Hematopoietic multipotent progenitor cell treated with erythropoietin and hydrocortisone succinate and interleukin-3 and kit ligand, for 15 days (in vitro differentiated cells): ENCODE data around the gene EPAS1.

ENCODE experiments used
- DNase-seq: peaks from one replicate; pipeline ENCODE4 v3.0.0-alpha.2; 2015; ENCODE audit warnings: low spot score

Gene EPAS1

DNA sequence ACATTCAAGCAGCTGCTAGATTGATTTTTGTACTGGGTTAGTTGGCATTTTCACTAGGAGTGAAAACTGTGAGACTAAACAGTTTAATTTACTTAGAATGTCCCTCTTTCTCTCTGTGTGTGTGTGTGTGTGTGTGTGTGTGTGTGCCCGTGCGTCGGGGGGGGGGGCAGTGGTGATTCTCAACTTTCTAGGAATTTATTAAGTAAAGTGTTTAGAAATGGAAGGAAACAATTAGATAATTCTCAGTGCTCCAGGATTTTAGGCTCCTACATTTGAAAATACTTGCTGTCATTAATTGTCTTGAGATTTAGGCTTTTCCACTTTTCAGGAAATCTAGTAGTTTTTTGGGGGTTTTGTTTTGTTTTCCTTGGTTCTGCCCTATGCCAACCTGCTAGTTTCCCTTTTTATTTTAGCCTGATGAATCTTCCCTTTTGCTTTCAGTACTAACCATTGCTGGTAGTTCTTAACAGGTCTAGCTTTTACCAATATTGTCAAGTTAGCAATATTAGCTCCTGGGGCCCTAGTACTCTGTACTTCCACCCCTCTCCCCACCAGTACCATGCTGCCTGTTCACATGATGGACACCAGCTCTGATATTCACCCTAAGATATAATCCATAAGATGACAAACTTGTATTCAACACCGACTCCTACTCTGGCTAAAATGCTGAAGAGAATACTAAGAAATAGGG, 4.9 kb downstream of the EPAS1 start:
- DNase-seq, result no peak

- no peak for DNase-seq
These were observed 6.0 kb downstream of the EPAS1 start for GRCh38 chr2:46303233-46303632.

GRCh38 chr2:46303822-46304221, 6.6 kb downstream of the EPAS1 start:
- no peak for DNase-seq

DNA sequence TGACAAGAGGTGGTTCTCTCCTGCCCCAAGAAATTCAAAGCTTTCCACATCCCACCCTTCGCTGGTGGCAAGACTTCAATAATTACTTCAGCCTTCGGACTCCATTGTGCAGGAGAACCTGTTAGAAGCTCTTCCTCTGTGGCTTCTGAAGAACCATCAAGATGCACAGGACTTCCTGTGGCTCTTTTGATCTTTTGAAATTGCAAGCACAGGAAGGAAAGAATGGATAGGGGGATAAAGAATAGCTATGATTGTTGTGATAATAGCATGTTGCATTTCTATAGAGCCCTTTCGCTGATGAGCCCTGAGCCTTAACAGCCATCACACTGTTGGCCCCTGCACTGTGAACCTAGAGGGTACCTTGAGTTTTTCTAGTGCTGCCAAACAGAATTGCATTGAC, 7.4 kb downstream of the EPAS1 start:
- DNase-seq, result no peak

GRCh38 chr2:46305187-46305586, 8.0 kb downstream of the EPAS1 start:
- no peak for DNase-seq

- DNase-seq, result no peak
These were observed 8.6 kb downstream of the EPAS1 start for GRCh38 chr2:46305767-46306166.

DNA sequence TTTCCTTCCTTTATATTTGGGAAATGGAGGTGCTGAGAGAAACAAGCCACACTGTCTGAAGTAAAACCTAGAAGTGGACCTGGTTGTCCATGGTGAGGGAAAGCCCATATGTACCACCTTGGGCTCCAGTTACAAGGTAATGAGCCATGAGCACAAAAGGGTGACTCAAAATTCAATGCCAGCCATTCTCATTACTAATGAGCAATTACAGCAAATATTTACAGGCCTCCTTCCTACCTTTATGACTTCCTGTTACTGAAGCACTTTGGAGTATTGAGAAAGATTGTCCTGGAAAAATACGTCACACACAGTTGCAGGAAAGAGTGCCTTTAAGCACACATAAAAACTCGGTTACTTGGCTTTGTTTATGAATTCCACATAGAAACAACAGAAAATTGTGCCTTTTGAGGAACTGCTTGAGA, 9.1 kb downstream of the EPAS1 start:
- no peak for DNase-seq

DNA sequence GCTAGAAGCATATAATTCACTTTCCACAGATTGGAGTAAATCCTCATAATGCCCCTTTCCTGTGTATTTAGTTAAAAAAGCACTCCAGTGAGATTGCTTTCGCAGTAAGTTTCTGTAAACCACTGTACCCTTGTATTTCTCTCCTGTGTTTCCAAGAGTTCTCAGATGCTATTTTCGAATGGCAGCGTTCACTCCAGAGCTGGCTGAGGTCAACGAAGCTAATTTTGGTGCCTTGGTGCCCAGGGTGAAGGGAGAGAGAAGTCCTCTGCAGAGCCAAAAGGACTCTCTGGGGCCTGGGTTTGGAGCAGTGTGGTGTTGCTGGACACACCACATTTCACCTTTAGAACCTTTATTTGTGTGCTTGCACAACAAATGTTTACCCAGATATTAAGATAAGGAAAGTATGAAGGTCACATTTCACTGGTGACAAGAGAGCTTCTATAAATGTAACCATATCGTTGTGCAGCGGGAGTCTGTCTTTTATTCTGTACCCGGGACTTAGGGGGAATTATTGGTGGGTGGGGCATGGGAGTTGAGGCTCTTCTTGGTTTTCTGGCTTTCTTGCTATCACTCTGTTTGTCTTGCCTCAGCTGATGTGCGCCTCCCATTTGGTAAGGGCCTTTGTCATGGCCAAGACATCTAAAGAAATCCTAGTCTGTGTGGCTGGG, 9.9 kb downstream of the EPAS1 start:
- no peak for DNase-seq

- no peak for DNase-seq
These were observed 10.9 kb downstream of the EPAS1 start for GRCh38 chr2:46308081-46308480.

DNA sequence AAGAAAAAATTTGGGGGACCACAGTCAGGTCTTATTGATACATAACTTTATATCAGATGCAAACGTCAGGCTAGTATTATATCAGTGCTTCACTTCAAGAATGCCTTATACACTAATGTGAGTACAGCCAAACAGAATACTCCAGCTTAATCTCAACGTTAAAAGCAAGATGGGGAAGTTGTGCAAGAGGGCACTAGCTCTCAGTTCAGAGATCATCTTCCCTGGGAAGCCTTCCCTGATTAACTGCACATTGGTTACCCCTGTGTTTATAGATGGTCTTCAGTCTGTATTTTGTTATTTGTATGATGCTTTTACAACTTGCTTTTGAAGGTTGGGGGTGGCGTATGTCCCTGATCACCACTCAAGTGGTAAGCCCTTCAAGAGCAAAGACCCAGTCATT, 11.4 kb downstream of the EPAS1 start:
- no peak for DNase-seq

GRCh38 chr2:46309052-46309953, 12.1 kb downstream of the EPAS1 start:
- no peak for DNase-seq

DNA sequence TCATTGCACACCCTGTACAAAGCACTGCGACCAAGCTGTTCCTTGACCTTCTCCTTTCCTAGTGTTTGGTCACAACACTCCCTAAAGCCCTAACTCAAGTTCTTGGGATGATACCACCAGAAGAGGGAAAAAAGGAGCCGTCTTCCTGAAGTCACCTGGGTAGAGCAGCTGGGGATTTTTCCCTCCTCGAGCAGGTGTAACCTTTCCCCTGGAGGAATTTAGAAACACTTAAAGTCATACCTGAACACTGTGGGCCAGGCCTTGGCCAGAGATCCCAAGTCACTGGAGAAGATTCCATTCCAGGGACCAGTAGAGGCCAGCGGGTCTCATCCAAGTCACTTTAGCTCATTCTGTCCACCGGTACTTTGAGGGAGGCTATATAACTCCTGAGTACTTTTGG, 13.2 kb downstream of the EPAS1 start:
- DNase-seq, result no peak

GRCh38 chr2:46311651-46312223, 14.5 kb downstream of the EPAS1 start:
- DNase-seq, result no peak

- no peak for DNase-seq
These were observed 15.9 kb downstream of the EPAS1 start for GRCh38 chr2:46313063-46313462.

DNA sequence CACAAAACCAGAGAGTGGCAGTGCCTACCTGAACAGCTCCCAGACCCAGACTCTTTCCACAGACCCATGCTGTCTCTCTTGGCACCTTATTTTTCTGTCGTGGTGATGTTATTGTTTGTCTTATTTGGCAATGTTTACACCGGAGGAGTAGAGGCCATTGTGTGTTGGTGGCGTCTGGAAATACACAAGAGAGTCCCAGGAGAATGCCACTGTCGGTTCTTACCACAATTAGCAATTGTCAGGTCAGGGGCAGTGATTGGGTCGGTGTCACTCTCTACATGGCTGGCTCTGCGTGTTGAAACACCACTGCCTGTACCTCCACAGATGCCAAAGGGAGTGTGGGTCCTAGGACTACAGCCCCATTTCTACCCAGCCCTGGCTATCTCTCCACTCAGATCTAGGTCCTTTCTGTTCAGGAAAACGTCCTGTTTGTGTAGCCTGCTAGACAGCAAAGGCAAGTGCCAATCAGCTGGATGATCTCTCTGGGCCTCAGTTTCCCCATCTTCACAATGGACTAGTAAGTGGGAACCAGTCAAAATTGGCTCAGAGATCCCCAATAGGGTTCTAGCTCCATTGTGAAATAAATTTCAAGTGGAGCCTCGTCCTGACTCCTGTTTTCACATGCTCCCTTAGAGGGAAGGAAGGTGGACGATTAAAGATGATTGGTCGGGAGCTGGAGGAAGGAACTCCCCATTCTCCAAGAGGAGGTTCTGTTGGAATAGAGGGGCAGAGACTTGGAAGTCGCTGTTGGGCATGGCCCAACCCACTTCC, 17.0 kb downstream of the EPAS1 start:
- DNase-seq, result no peak

GRCh38 chr2:46315103-46315890, 18.1 kb downstream of the EPAS1 start:
- DNase-seq, result peak; percentile 34

- no peak for DNase-seq
These were observed 19.9 kb downstream of the EPAS1 start for GRCh38 chr2:46317094-46317486.

GRCh38 chr2:46318579-46319460, 21.6 kb downstream of the EPAS1 start:
- DNase-seq, result no peak

DNA sequence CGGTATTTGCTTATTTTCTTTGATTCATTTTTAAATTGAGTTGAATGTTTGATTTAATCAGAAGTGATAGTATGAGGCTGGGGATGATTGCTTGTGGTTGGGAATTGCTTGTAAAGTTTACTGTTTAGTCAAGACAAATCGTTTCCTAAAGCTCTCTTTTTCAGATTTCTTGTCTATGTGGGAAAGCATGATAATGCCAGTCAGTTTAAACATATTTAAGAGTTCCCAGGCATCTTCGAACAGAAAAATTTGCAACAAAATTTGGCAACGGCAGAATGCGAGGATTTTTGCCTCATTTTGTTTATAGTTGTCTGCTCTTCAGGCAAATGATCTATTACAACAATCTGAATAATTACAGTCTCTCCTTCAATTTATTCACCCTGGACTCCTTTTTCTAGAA, 22.5 kb downstream of the EPAS1 start:
- DNase-seq, result no peak

DNA sequence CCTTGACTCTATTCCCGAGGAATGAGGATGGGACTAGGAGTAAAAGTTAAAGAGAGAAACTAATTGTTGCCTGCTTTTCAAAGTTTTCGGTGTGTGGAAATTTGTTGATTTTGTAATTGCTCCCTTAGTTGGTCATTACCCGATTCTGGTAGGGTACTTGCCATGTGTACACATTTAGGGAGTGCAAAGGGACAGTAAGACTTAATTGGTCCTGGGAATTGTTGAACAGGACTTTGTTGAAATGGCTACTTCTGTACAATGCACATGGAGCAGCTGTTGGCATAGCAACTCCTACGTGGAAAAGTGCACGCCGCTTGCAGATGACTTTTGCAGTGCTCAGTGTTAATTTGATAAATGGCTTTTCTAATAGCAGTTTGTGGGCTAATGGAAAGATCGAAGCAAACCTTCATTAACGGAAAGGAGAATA, 22.9 kb downstream of the EPAS1 start:
- no peak for DNase-seq
